Gastrocnemius medialis (tissue), 4 donors: ENCODE measurements around the gene TINCR.

ENCODE experiments used
- POLR2A ChIP-seq, 2 donors: fragments of 450-650 bp; IDR thresholded peaks; one replicate each; pipeline ENCODE4 v1.6.1; 2017; ENCODE audit warnings: antibody characterized with exemption in 2 of 2, mild to moderate bottlenecking in 2 of 2, moderate library complexity in 2 of 2
- TF ChIP-seq, protein P1 (sequence below), 5 experiments: fragments of 450-650 bp in 3 of 5; fragments of 200-600 bp in 2 of 5; sonication (generic) in 2 of 5; IDR thresholded peaks in 4 of 5; conservative IDR thresholded peaks in 1 of 5; 1 replicate in 4 of 5; 2 replicates in 1 of 5; pipeline ENCODE4 v1.5.1; 2016 to 2019; ENCODE audit warnings: antibody characterized with exemption in 5 of 5, mild to moderate bottlenecking in 3 of 5, moderate library complexity in 3 of 5

- TF ChIP-seq POLR2A (IDR thresholded peaks at IDR 0.05), result no peak
- TF ChIP-seq, protein P1, sequence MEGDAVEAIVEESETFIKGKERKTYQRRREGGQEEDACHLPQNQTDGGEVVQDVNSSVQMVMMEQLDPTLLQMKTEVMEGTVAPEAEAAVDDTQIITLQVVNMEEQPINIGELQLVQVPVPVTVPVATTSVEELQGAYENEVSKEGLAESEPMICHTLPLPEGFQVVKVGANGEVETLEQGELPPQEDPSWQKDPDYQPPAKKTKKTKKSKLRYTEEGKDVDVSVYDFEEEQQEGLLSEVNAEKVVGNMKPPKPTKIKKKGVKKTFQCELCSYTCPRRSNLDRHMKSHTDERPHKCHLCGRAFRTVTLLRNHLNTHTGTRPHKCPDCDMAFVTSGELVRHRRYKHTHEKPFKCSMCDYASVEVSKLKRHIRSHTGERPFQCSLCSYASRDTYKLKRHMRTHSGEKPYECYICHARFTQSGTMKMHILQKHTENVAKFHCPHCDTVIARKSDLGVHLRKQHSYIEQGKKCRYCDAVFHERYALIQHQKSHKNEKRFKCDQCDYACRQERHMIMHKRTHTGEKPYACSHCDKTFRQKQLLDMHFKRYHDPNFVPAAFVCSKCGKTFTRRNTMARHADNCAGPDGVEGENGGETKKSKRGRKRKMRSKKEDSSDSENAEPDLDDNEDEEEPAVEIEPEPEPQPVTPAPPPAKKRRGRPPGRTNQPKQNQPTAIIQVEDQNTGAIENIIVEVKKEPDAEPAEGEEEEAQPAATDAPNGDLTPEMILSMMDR (IDR thresholded peaks at IDR 0.05 in 4 of 5, conservative IDR thresholded peaks at IDR 0.05 in 1 of 5), result no peak
Observed at GRCh38 chr19:5514001-5514400, 53.8 kb downstream of the TINCR start.
